ENCODE data around the gene ALB.

The ALB gene

GRCh38 chr4:73432169-73433000 lies 28.3 kb downstream of the ALB start:
- DNase-seq: no peak

- DNase-seq: no peak
These were observed 29.1 kb downstream of the ALB start for GRCh38 chr4:73433140-73433539.

GRCh38 chr4:73434311-73434710 lies 30.2 kb downstream of the ALB start:
- DNase-seq: no peak

GRCh38 chr4:73435984-73436383 lies 31.9 kb downstream of the ALB start, which contains the start of gene AFP:
Gene AFP, plus strand, starts transcription at chr4:73436221. Its CDS starts 42 bp downstream, at chr4:73436263.
- no peak for DNase-seq

- no peak for DNase-seq
These were observed 32.8 kb downstream of the ALB start for GRCh38 chr4:73436674-73437557.

GRCh38 chr4:73437558-73437956 lies 33.5 kb downstream of the ALB start:
- DNase-seq: no peak

- DNase-seq: no peak
These were observed 34.0 kb downstream of the ALB start for GRCh38 chr4:73438048-73438447.

GRCh38 chr4:73438582-73439215 lies 34.6 kb downstream of the ALB start:
- no peak for DNase-seq

GRCh38 chr4:73439445-73439844 lies 35.4 kb downstream of the ALB start:
- no peak for DNase-seq

- no peak for DNase-seq
These were observed 35.9 kb downstream of the ALB start for GRCh38 chr4:73439991-73440390.

- no peak for DNase-seq
These were observed 36.6 kb downstream of the ALB start for GRCh38 chr4:73440653-73441052.

- no peak for DNase-seq
These were observed 38.2 kb downstream of the ALB start for GRCh38 chr4:73442275-73442674.

- DNase-seq: no peak
These were observed 39.1 kb downstream of the ALB start for GRCh38 chr4:73443224-73443623.

GRCh38 chr4:73445383-73446335 lies 41.6 kb downstream of the ALB start:
- no peak for DNase-seq

- peak; percentile 53 for DNase-seq
These were observed 42.4 kb downstream of the ALB start for GRCh38 chr4:73446336-73446938.

- DNase-seq: no peak
These were observed 43.6 kb downstream of the ALB start for GRCh38 chr4:73447671-73448070.

GRCh38 chr4:73448448-73449203 lies 44.5 kb downstream of the ALB start:
- no peak for DNase-seq

- no peak for DNase-seq
These were observed 46.4 kb downstream of the ALB start for GRCh38 chr4:73450398-73451004.

GRCh38 chr4:73451404-73451803 lies 47.3 kb downstream of the ALB start:
- DNase-seq: no peak

GRCh38 chr4:73451981-73452747 lies 48.1 kb downstream of the ALB start:
- no peak for DNase-seq

Data from RPMI8226 (cell line).